ENCODE data around the gene ZNF445.
"Not testable (repeated sequence)": the region's sequence is repeated elsewhere in the genome, so short reads cannot be mapped to it uniquely, and the experiment has no call there.

GRCh38 chr3:44464920-44465319, 12.6 kb downstream of the ZNF445 start:
- not testable (repeated sequence) for TF ChIP-seq CTCF (IDR thresholded peaks at IDR 0.05; ENCODE audit: extremely low read depth in 1 of 2, insufficient read depth in 1 of 2, low read depth in 1 of 2, low read length in 2 of 2); MAX (IDR thresholded peaks at IDR 0.05; ENCODE audit: insufficient read depth, insufficient read length); EZH2 (IDR thresholded peaks at IDR 0.05; ENCODE audit: borderline replicate concordance, low read depth, low read length, severe bottlenecking); POLR2A (IDR thresholded peaks at IDR 0.05; ENCODE audit: low read depth, low read length)

Data from endothelial cell of umbilical vein (primary cell).